Endothelial cell of umbilical vein (primary cell): ENCODE data around the gene KBTBD13.

Experiments used
- EZH2 ChIP-seq: IDR thresholded peaks from 2 replicates; pipeline ENCODE4 v1.6.1; 2012; ENCODE audit warnings: borderline replicate concordance, low read depth, mild to moderate bottlenecking, moderate library complexity, low read length, inconsistent platforms; ENCODE audit not compliant: severe bottlenecking
- POLR2A ChIP-seq: IDR thresholded peaks from 2 replicates; pipeline ENCODE4 v1.6.1; 2012; ENCODE audit warnings: low read depth, mild to moderate bottlenecking, control low read depth, low read length
- TF ChIP-seq, protein P1 (sequence below), 2 donors: IDR thresholded peaks; 1 replicate in 1 of 2; 2 replicates in 1 of 2; pipeline ENCODE4 v1.5.1; 2011; ENCODE audit warnings: low read length in 2 of 2, mild to moderate bottlenecking in 2 of 2, moderate library complexity in 2 of 2, control low read depth in 1 of 2, inconsistent platforms in 1 of 2, low read depth in 1 of 2; ENCODE audit not compliant: insufficient read depth in 1 of 2; ENCODE audit errors: extremely low read depth in 1 of 2
- TF ChIP-seq, protein P2 (sequence below): IDR thresholded peaks from 2 replicates; pipeline ENCODE4 v1.6.1; 2011; ENCODE audit not compliant: insufficient read depth, insufficient read length

- TF ChIP-seq, protein P1, sequence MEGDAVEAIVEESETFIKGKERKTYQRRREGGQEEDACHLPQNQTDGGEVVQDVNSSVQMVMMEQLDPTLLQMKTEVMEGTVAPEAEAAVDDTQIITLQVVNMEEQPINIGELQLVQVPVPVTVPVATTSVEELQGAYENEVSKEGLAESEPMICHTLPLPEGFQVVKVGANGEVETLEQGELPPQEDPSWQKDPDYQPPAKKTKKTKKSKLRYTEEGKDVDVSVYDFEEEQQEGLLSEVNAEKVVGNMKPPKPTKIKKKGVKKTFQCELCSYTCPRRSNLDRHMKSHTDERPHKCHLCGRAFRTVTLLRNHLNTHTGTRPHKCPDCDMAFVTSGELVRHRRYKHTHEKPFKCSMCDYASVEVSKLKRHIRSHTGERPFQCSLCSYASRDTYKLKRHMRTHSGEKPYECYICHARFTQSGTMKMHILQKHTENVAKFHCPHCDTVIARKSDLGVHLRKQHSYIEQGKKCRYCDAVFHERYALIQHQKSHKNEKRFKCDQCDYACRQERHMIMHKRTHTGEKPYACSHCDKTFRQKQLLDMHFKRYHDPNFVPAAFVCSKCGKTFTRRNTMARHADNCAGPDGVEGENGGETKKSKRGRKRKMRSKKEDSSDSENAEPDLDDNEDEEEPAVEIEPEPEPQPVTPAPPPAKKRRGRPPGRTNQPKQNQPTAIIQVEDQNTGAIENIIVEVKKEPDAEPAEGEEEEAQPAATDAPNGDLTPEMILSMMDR (IDR thresholded peaks at IDR 0.05; ENCODE audit: extremely low read depth in 1 of 2, insufficient read depth in 1 of 2, low read depth in 1 of 2, low read length in 2 of 2) = no peak
- TF ChIP-seq, protein P2, sequence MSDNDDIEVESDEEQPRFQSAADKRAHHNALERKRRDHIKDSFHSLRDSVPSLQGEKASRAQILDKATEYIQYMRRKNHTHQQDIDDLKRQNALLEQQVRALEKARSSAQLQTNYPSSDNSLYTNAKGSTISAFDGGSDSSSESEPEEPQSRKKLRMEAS = no peak
- no peak for TF ChIP-seq POLR2A
- TF ChIP-seq EZH2 = no peak
Measured at GRCh38 chr15:65079580-65079979, 3.0 kb downstream of the KBTBD13 start.
